HL-60 (cell line): ENCODE data around the gene RAET1G.

Experiments
- DNase-seq, 2 experiments: peaks; one replicate each; pipeline ENCODE4 v3.0.0-alpha.2; 2010 to 2020; ENCODE audit warnings: low read depth in 1 of 2, low spot score in 1 of 2
- H3K27ac ChIP-seq: fragments of 250-450 bp; sonication (Bioruptor Pico); replicated peaks from 2 replicates; pipeline ENCODE4 v1.5.1; 2020; ENCODE audit warnings: mild to moderate bottlenecking, moderate library complexity
- H3K27me3 ChIP-seq: fragments of 250-450 bp; sonication (Bioruptor Pico); 2 replicates; pipeline ENCODE4 v1.5.1; 2021; ENCODE audit warnings: mild to moderate bottlenecking, moderate library complexity; ENCODE audit not compliant: insufficient read depth, poor library complexity, severe bottlenecking
- H3K4me3 ChIP-seq: replicated peaks from 2 replicates; pipeline ENCODE4 v1.5.1; 2011; ENCODE audit warnings: mild to moderate bottlenecking, control low read depth, low read length; ENCODE audit not compliant: insufficient read depth
- GABPA ChIP-seq: IDR thresholded peaks from 2 replicates; pipeline ENCODE4 v1.6.1; 2012; ENCODE audit warnings: low read depth
- POLR2AphosphoS5 ChIP-seq: IDR thresholded peaks from 2 replicates; pipeline ENCODE4 v1.6.1; 2012; ENCODE audit warnings: low read depth
- SPI1 ChIP-seq: IDR thresholded peaks from 2 replicates; pipeline ENCODE4 v1.6.1; 2012; ENCODE audit warnings: low read depth, mild to moderate bottlenecking, borderline replicate concordance
- TF ChIP-seq, protein P1 (sequence below): IDR thresholded peaks from one replicate; pipeline ENCODE4 v1.5.1; 2011; ENCODE audit warnings: low read length, control low read depth, inconsistent platforms; ENCODE audit not compliant: insufficient read depth
- TF ChIP-seq, protein P2 (sequence below): IDR thresholded peaks from 2 replicates; pipeline ENCODE4 v1.6.1; 2012; ENCODE audit warnings: low read depth; ENCODE audit not compliant: insufficient replicate concordance

The RAET1G gene

DNA sequence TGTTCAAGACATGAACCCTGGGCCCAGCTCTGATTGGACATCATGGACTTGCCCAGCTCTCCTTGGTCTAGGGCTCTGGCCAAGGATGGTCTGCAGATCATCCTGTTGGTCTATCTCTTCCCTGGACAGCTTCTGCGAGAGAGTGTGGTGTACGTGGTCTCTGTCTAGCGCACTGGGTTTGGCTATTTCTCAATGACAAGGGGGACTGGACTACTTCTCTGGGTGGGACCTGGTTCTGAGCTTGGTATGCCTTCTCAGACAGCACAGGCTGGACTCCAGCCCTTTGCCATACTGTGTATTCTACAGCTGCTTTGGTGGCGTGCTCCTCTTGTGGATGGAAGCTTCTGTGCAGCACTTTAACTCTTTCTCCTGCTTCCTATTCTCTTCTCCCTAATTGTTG, 16.5 kb downstream of the RAET1G start:
- TF ChIP-seq, protein P1, sequence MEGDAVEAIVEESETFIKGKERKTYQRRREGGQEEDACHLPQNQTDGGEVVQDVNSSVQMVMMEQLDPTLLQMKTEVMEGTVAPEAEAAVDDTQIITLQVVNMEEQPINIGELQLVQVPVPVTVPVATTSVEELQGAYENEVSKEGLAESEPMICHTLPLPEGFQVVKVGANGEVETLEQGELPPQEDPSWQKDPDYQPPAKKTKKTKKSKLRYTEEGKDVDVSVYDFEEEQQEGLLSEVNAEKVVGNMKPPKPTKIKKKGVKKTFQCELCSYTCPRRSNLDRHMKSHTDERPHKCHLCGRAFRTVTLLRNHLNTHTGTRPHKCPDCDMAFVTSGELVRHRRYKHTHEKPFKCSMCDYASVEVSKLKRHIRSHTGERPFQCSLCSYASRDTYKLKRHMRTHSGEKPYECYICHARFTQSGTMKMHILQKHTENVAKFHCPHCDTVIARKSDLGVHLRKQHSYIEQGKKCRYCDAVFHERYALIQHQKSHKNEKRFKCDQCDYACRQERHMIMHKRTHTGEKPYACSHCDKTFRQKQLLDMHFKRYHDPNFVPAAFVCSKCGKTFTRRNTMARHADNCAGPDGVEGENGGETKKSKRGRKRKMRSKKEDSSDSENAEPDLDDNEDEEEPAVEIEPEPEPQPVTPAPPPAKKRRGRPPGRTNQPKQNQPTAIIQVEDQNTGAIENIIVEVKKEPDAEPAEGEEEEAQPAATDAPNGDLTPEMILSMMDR, result no peak
- TF ChIP-seq, protein P2, sequence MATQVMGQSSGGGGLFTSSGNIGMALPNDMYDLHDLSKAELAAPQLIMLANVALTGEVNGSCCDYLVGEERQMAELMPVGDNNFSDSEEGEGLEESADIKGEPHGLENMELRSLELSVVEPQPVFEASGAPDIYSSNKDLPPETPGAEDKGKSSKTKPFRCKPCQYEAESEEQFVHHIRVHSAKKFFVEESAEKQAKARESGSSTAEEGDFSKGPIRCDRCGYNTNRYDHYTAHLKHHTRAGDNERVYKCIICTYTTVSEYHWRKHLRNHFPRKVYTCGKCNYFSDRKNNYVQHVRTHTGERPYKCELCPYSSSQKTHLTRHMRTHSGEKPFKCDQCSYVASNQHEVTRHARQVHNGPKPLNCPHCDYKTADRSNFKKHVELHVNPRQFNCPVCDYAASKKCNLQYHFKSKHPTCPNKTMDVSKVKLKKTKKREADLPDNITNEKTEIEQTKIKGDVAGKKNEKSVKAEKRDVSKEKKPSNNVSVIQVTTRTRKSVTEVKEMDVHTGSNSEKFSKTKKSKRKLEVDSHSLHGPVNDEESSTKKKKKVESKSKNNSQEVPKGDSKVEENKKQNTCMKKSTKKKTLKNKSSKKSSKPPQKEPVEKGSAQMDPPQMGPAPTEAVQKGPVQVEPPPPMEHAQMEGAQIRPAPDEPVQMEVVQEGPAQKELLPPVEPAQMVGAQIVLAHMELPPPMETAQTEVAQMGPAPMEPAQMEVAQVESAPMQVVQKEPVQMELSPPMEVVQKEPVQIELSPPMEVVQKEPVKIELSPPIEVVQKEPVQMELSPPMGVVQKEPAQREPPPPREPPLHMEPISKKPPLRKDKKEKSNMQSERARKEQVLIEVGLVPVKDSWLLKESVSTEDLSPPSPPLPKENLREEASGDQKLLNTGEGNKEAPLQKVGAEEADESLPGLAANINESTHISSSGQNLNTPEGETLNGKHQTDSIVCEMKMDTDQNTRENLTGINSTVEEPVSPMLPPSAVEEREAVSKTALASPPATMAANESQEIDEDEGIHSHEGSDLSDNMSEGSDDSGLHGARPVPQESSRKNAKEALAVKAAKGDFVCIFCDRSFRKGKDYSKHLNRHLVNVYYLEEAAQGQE, result no peak
- no peak for TF ChIP-seq SPI1
- TF ChIP-seq POLR2AphosphoS5, result no peak
- TF ChIP-seq GABPA, result no peak
- Histone ChIP-seq H3K27me3 (peaks cover 11% of the 10 kb centered on the region), H3K4me3 (no peak overlapping the region), H3K27ac (no peak overlapping the region)
- no peak for DNase-seq

DNA sequence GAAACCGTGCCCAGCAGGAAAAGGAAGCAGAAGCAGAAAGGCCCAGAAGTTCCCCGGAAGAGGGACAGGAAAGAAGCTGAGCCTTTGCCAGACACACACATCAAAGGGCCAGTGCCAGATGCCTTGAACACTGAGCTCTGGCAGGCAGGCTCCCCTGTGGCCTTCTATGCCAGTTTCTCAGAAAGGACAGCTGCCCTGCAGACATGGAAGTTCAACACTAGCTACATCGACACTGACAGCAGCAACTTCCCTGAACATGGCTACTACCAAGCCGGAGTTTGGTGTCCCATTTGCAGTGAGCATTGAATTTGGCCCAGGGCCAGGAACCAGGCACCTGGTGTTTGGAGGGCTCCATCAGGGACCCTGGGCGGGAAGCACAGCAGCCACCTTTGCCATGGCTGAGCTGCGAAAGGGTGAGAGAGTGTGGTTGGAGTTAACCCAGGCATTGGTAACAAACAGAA, 17.0 kb downstream of the RAET1G start:
- no peak for DNase-seq

DNA sequence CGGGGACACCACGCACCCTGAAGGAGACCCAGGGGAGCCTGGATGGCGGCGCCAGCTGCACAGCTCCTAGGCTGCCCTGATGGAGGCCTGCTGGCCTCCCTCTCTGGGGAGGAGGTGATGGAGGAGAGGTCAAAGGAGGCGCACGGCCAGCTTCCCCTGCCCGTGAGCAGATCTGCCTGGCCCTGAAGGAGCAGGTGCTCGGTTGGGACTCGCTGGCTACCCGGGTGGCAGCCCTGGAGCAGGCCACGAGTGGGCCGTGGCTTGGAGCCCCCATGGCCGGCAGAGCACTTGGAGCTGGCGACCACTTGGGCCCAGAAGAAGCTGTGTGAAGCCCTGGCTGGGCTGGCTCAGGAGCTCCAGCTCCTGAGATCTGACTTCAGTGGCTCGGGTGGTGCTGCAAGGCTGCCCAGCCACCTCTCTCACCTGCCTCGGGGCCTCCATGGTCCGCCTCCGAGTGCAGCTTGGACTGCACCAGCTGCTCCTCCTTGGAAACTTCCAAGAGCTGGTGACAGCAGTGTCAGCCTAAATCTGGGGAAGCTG, 17.5 kb downstream of the RAET1G start:
- no peak for DNase-seq
- TF ChIP-seq, protein P1, result no peak
- no peak for TF ChIP-seq POLR2AphosphoS5
- no peak for TF ChIP-seq GABPA
- TF ChIP-seq, protein P2, result no peak
- no peak for TF ChIP-seq SPI1
- peaks cover 11% of the 10 kb centered on the region for H3K27me3 ChIP-seq
- H3K4me3 ChIP-seq, result no peak overlapping the region
- H3K27ac ChIP-seq, result no peak overlapping the region

More for the DNA sequence above, 17.0 kb downstream of the RAET1G start:
- Histone ChIP-seq H3K27me3 (peaks cover 11% of the 10 kb centered on the region), H3K4me3 (no peak overlapping the region), H3K27ac (no peak overlapping the region)
- no peak for TF ChIP-seq GABPA
- TF ChIP-seq, protein P1, result no peak
- TF ChIP-seq, protein P2, result no peak
- no peak for TF ChIP-seq POLR2AphosphoS5
- no peak for TF ChIP-seq SPI1
